Activated CD4-positive, alpha-beta memory T cell treated with anti-CD3 and anti-CD28 coated beads, Interleukin-2, amount 10 ng/mL, durations not matched to agents 7 days and 5 days (primary cell): Measurements from ENCODE around the gene MAP3K5. TPM values are rescaled to one million over a fixed set of nuclear protein-coding genes. Genes with fewer than 3 reads are reported as not detected.

Source experiments
- CTCF ChIA-PET: fragments of 350-600 bp; sonication (Branson Sonifier 250); formaldehyde crosslinking; loops from one replicate; lab custom pipeline; 2021; ENCODE audit warnings: antibody characterized with exemption, inconsistent platforms; lab: Charles Lee
- POLR2A ChIA-PET: fragments of 350-600 bp; sonication (Branson Sonifier 250); formaldehyde crosslinking; loops from one replicate; lab custom pipeline; 2021; ENCODE audit warnings: antibody characterized with exemption; lab: Charles Lee
- DNase-seq: peaks from one replicate; pipeline ENCODE4 v3.0.0-alpha.2; 2020
- H3K27ac Mint-ChIP-seq: one replicate; pipeline ENCODE4 v1.8.0; 2021; ENCODE audit warnings: mild to moderate bottlenecking, mixed read lengths
- H3K27me3 Mint-ChIP-seq: one replicate; pipeline ENCODE4 v1.8.0; 2021; ENCODE audit warnings: mixed read lengths
- H3K36me3 Mint-ChIP-seq: one replicate; pipeline ENCODE4 v1.8.0; 2021; ENCODE audit warnings: low read depth, mixed read lengths
- H3K4me1 Mint-ChIP-seq: one replicate; pipeline ENCODE4 v1.8.0; 2021; ENCODE audit warnings: mixed read lengths
- H3K4me3 Mint-ChIP-seq: one replicate; pipeline ENCODE4 v1.8.0; 2021; ENCODE audit warnings: mild to moderate bottlenecking, mixed read lengths
- H3K9me3 Mint-ChIP-seq: one replicate; pipeline ENCODE4 v1.8.0; 2021; ENCODE audit warnings: mixed read lengths
- total RNA-seq, 2 experiments: library from RNA; stranded (reverse); gene quantifications; one replicate each; pipeline ENCODE4 v1.2.3, GENCODE V29; 2021

Gene MAP3K5
- total RNA-seq, 2 experiments from 2014 or later, result 25.4 to 25.9 TPM

- ChIA-PET CTCF (interaction anchor here (1.3 to 1.7 kb wide), 2 partner anchors 21 to 229 kb away, joined by 3 to 8 read pairs; no protein-coding TSS in a partner anchor), POLR2A (no interaction called here)
- Mint-ChIP-seq H3K27ac (no peak overlapping the region), H3K9me3 (no peaks in the 10 kb centered on the region), H3K4me1 (peaks cover 11% of the 10 kb centered on the region), H3K36me3 (no peaks in the 10 kb centered on the region), H3K4me3 (no peak overlapping the region), H3K27me3 (peaks cover 54% of the 10 kb centered on the region)
- no peak for DNase-seq
Measured at GRCh38 chr6:136546331-136546730, 245.9 kb downstream of the MAP3K5 start.

DNA sequence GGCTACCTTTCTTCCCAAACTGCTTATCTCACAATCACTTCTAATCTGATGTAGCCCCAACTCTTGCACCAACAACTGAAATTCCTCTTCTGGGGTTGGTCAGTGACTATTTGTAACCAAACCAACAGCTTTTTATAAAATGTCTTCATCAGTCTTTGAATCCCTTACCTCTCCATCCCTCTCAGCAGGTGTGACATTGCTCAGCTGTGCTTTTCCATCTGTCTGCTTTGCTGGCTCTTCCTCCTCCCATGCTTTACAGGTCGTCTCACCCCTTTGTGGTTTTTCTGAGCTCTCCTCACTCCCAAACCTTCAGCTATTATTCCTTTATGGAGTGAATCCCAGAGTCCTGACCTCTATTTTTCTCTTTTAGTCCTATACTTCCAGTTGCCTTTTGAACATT lies 248.0 kb downstream of the MAP3K5 start:
- no peaks in the 10 kb centered on the region for H3K9me3 Mint-ChIP-seq
- ChIA-PET POLR2A (no interaction called here), CTCF (interaction anchor here (0.7 to 1.2 kb wide), 2 partner anchors 16 to 17 kb away, joined by 3 to 4 read pairs; no protein-coding TSS in a partner anchor)
- peaks cover 5% of the 10 kb centered on the region for H3K4me1 Mint-ChIP-seq
- no peak overlapping the region for H3K4me3 Mint-ChIP-seq
- no peaks in the 10 kb centered on the region for H3K36me3 Mint-ChIP-seq
- H3K27ac Mint-ChIP-seq, result no peak overlapping the region
- no peak for DNase-seq
- H3K27me3 Mint-ChIP-seq, result peaks cover 48% of the 10 kb centered on the region

DNA sequence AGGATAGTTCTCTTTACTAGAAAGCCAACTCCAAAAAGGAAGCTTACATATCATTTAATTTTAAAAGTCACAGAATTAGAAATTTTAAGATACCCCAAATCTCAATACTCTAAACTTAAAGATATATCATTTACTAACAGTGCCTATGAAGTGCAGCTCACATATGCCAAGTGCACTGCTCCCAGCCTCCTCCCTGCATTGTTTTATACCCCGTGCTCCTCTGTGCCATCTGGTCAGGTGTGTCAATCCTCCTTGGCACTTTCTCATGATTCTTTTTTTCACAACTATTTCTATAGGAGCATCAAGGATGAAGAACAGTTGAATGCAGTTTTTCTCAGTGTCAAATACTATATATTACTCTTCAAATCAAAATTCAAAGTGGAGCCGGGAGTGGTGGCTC lies 250.9 kb downstream of the MAP3K5 start:
- H3K36me3 Mint-ChIP-seq, result no peaks in the 10 kb centered on the region
- no peak for DNase-seq
- no peak overlapping the region for H3K4me3 Mint-ChIP-seq
- CTCF ChIA-PET, result interaction anchor here (1.0 kb wide), 1 partner anchor 9 kb away, joined by 3 read pairs; the partner anchor contains the start of gene MAP7
- H3K9me3 Mint-ChIP-seq, result no peaks in the 10 kb centered on the region
- no peak overlapping the region for H3K27ac Mint-ChIP-seq
- POLR2A ChIA-PET, result no interaction called here
- peaks cover 24% of the 10 kb centered on the region for H3K27me3 Mint-ChIP-seq
- no peaks in the 10 kb centered on the region for H3K4me1 Mint-ChIP-seq

- Mint-ChIP-seq H3K4me1 (peaks cover 2% of the 10 kb centered on the region), H3K27ac (no peak overlapping the region), H3K9me3 (no peaks in the 10 kb centered on the region), H3K27me3 (peaks cover 19% of the 10 kb centered on the region), H3K36me3 (no peaks in the 10 kb centered on the region), H3K4me3 (no peak overlapping the region)
- ChIA-PET POLR2A (no interaction called here), CTCF (interaction anchor here (1.0 to 1.7 kb wide), 2 partner anchors 10 to 252 kb away, joined by 3 read pairs; partner anchors contain the start of genes MAP3K5 and MAP7)
- DNase-seq, result no peak
Measured at GRCh38 chr6:136539967-136540652, 252.2 kb downstream of the MAP3K5 start.

- CTCF ChIA-PET, result interaction anchor here (1.7 kb wide), 1 partner anchor 253 kb away, joined by 3 read pairs; the partner anchor contains the start of gene MAP3K5
- POLR2A ChIA-PET, result no interaction called here
- Mint-ChIP-seq H3K36me3 (no peaks in the 10 kb centered on the region), H3K4me1 (peaks cover 3% of the 10 kb centered on the region), H3K9me3 (no peaks in the 10 kb centered on the region), H3K27me3 (peaks cover 14% of the 10 kb centered on the region), H3K4me3 (no peak overlapping the region), H3K27ac (no peak overlapping the region)
- DNase-seq, result no peak
Measured at GRCh38 chr6:136538836-136539235, 253.4 kb downstream of the MAP3K5 start.

- no peak overlapping the region for H3K4me3 Mint-ChIP-seq
- H3K9me3 Mint-ChIP-seq, result no peaks in the 10 kb centered on the region
- POLR2A ChIA-PET, result no interaction called here
Measured at GRCh38 chr6:136535880-136536650, 256.2 kb downstream of the MAP3K5 start.

DNA sequence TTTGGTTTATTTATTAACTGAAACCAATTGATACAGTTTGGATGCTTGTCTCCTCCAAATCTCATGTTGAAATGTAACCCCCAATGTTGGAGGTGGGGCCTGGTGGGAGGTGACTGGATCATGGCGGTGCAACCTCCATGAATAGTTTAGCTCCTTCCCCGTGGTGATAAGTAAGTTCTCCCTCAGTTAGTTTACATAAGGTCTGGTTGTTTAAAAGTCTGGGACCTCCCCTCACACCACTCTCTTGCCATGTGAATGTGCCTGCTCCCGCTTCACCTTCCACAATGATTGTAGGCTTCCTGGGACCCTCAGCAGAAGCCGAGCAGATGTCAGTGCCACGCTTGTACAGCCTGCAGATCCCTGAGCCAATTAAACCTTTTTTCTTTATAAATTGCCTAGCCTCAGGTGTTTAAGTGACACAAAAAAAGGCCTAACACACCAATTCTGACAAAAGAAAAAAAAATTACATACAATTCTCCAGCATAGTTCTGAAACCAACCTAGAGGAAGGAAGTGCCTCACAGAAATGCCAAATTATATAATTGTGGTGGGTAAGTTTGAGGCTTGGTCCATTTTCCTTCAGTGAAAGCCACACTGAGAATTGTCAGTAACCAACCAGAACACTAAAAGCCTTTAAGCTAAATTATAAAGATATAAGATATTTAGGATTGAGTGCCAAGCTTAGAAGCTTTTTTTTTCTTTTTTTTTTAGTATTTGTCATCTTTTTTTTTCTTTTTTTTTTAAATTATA lies 257.1 kb downstream of the MAP3K5 start:
- Mint-ChIP-seq H3K4me3 (no peak overlapping the region), H3K4me1 (peaks cover 3% of the 10 kb centered on the region), H3K36me3 (no peaks in the 10 kb centered on the region), H3K27ac (no peak overlapping the region), H3K9me3 (no peaks in the 10 kb centered on the region), H3K27me3 (peaks cover 14% of the 10 kb centered on the region)
- ChIA-PET POLR2A (no interaction called here), CTCF (no interaction called here)
- DNase-seq, result no peak

More at GRCh38 chr6:136535880-136536650, 256.2 kb downstream of the MAP3K5 start:
- H3K27me3 Mint-ChIP-seq, result peaks cover 14% of the 10 kb centered on the region
- CTCF ChIA-PET, result no interaction called here
- H3K4me1 Mint-ChIP-seq, result peaks cover 3% of the 10 kb centered on the region
- DNase-seq, result no peak
- H3K27ac Mint-ChIP-seq, result no peak overlapping the region
- H3K36me3 Mint-ChIP-seq, result no peaks in the 10 kb centered on the region

DNA sequence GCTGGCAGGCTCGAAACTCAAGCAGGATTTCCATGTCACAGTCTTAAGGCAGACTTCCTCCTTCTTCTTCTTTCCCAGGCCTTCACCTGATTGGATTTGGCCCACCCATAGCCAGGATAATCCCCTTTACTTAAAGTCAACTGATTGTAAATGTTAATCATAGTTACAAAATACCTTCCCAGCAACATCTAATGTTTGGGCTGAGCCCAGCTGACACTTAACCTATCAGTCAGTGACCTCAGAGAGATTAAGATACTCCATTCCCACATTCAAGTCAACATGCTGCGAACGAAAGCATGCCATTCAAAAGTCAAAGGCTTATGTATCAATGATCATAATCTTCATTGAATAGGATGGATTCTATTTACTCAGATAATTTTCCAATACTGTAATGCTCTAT lies 258.0 kb downstream of the MAP3K5 start:
- Mint-ChIP-seq H3K27me3 (peaks cover 15% of the 10 kb centered on the region), H3K4me1 (peaks cover 3% of the 10 kb centered on the region), H3K4me3 (no peak overlapping the region), H3K27ac (no peak overlapping the region), H3K36me3 (no peaks in the 10 kb centered on the region), H3K9me3 (no peaks in the 10 kb centered on the region)
- DNase-seq, result no peak
- ChIA-PET POLR2A (no interaction called here), CTCF (no interaction called here)

GRCh38 chr6:136533487-136533886 lies 258.8 kb downstream of the MAP3K5 start:
- no peaks in the 10 kb centered on the region for H3K36me3 Mint-ChIP-seq
- ChIA-PET POLR2A (no interaction called here), CTCF (no interaction called here)
- no peak for DNase-seq
- H3K27me3 Mint-ChIP-seq, result peaks cover 16% of the 10 kb centered on the region
- peaks cover 3% of the 10 kb centered on the region for H3K4me1 Mint-ChIP-seq
- no peak overlapping the region for H3K27ac Mint-ChIP-seq
- H3K4me3 Mint-ChIP-seq, result no peak overlapping the region
- no peaks in the 10 kb centered on the region for H3K9me3 Mint-ChIP-seq

- no peak overlapping the region for H3K4me3 Mint-ChIP-seq
- ChIA-PET CTCF (no interaction called here), POLR2A (no interaction called here)
- no peaks in the 10 kb centered on the region for H3K9me3 Mint-ChIP-seq
- no peaks in the 10 kb centered on the region for H3K36me3 Mint-ChIP-seq
- no peak for DNase-seq
- peaks cover 17% of the 10 kb centered on the region for H3K27me3 Mint-ChIP-seq
- H3K4me1 Mint-ChIP-seq, result peaks cover 7% of the 10 kb centered on the region
- no peak overlapping the region for H3K27ac Mint-ChIP-seq
Measured at GRCh38 chr6:136532030-136532429, 260.2 kb downstream of the MAP3K5 start.

DNA sequence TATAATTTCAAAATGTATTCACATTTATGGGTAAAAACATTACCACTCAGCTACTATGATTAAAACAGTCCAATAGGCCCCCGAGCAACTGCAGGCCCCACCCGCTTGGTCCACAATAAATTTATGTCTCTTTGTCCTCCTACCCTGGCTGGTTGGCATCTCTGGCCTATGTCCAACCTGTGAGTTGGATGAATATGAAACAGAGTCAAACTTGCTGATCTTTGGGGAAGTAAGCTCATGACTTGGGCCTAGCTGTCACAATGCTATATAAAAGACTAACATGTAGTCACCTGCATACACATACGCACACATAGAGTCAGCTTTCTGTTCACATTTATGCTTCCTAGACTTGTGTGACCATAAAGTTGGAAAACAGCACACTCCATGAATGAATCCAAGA lies 262.6 kb downstream of the MAP3K5 start:
- H3K36me3 Mint-ChIP-seq, result no peaks in the 10 kb centered on the region
- H3K4me1 Mint-ChIP-seq, result peaks cover 20% of the 10 kb centered on the region
- POLR2A ChIA-PET, result no interaction called here
- H3K9me3 Mint-ChIP-seq, result no peaks in the 10 kb centered on the region
- no peak overlapping the region for H3K4me3 Mint-ChIP-seq
- H3K27me3 Mint-ChIP-seq, result peaks cover 20% of the 10 kb centered on the region
- CTCF ChIA-PET, result no interaction called here
- H3K27ac Mint-ChIP-seq, result no peak overlapping the region
- no peak for DNase-seq

- Mint-ChIP-seq H3K36me3 (no peaks in the 10 kb centered on the region), H3K4me1 (peaks cover 20% of the 10 kb centered on the region), H3K9me3 (no peaks in the 10 kb centered on the region), H3K27me3 (peaks cover 16% of the 10 kb centered on the region), H3K27ac (no peak overlapping the region), H3K4me3 (no peak overlapping the region)
- ChIA-PET POLR2A (no interaction called here), CTCF (no interaction called here)
- DNase-seq, result no peak
Measured at GRCh38 chr6:136528477-136528876, 263.8 kb downstream of the MAP3K5 start.

- Mint-ChIP-seq H3K4me3 (no peak overlapping the region), H3K27ac (no peak overlapping the region), H3K36me3 (no peaks in the 10 kb centered on the region), H3K4me1 (peaks cover 20% of the 10 kb centered on the region), H3K9me3 (no peaks in the 10 kb centered on the region), H3K27me3 (peaks cover 16% of the 10 kb centered on the region)
- CTCF ChIA-PET, result no interaction called here
- POLR2A ChIA-PET, result no interaction called here
- no peak for DNase-seq
Measured at GRCh38 chr6:136527831-136528230, 264.4 kb downstream of the MAP3K5 start.
